ENCODE results near the gene PARP4.
A peak's percentile ranks its signal among the peaks of the same experiment; 100 is the strongest.
"Not testable (repeated sequence)": the region's sequence is repeated elsewhere in the genome, so short reads cannot be mapped to it uniquely, and the experiment has no call there.

Gene PARP4

DNA sequence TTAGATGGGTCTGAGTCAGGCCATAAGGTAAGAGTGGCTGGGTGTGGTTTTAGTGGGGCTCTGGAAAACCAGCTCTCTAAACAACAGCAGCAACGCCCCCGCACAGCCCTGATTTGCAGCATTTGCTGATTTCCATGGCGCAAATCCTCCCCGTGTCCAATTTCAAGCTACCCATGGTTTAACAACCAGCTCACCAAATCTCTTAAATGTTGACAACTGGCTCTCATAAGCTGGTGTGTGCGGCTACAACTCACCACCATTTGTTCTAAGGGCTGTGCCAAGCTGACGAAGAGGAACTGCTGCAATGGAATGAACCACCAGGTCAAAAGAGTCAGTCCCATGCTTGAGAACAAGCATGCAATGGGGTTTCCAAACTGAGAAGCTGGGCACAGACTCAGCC lies 22.9 kb downstream of the PARP4 start:
- no peak overlapping the region for H3K4me3 ChIP-seq (ENCODE audit: low read depth, low read length)
- no peak for DNase-seq (ENCODE audit: low read depth)
- no peak for TF ChIP-seq CTCF (conservative IDR thresholded peaks at IDR 0.05; ENCODE audit: low read depth, low read length)

DNA sequence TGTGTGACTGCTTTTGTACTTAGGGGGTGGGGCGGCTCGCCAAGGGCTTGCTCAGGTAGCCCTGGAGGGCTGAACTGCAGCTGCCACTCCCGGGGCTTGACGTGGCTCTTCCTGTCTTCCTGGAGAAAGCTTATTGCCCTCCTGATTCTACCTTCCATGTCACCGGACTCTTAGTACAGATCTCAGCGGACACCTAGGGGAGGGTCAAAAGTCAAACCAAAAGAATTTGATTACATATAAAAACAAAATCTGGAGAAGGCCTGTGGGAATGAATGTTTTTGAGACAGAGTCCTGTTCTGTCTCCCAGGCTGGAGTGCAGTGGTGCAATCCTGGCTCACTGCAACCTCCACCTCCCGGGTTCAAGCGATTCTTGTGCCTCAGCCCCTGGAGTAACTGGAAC lies 24.5 kb downstream of the PARP4 start:
- peak; percentile 89 for DNase-seq (ENCODE audit: low read depth)
- not testable (repeated sequence) for H3K4me3 ChIP-seq (ENCODE audit: low read depth, low read length)

DNA sequence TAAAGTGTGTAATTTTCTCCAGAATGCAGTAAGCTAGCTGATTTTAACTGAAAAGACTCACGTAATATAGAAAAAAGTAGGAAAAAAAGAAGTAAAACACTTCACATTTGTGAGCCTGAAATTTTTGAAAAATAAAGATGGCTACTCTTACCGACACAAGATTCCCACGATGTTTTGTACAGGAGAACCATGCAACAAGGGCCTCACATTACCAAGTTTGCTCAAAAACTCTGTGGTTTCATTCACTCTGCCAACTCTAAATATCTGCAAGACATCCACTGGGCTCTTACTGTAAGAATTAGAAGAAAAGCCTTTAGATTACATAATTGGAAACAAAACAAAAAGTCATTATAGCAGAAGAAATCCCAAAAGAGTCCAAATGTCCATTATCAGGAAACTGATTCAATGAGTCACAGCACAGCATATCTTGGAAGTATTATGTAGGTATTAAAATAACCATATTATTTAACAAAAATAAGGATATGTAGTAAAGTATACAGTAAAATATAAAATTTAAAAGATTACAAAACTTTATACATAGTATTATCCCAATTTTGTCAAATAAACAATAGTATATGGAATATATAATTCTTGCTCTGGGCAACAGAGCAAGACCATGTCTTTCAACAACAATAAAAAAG lies 26.4 kb downstream of the PARP4 start:
- peak; percentile 56 for DNase-seq (ENCODE audit: low read depth)
- not testable (repeated sequence) for H3K4me3 ChIP-seq (ENCODE audit: low read depth, low read length)

DNA sequence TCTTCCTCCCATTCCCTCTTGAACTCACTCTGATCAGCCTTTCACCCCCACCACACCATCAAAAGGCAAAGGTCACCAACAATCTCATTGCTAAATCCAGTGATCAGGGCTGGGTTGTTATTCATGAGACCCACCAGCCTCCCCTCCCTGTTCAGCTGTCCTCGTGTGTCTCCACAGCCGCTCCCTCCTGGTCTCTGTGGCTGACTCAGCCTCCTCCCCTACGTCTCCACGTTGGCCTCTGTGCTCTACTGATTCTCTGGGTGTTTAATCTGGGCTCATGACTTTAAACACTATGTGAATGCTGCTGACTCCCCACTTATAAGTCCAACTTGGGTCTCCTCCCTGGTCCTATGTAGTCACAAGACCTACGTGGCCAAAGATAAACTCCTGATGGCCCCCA lies 38.9 kb downstream of the PARP4 start:
- no peak for TF ChIP-seq CTCF (conservative IDR thresholded peaks at IDR 0.05; ENCODE audit: low read depth, low read length)
- no peak overlapping the region for H3K4me3 ChIP-seq (ENCODE audit: low read depth, low read length)
- DNase-seq (ENCODE audit: low read depth): no peak

- not testable (repeated sequence) for DNase-seq (ENCODE audit: low read depth); H3K4me3 ChIP-seq (ENCODE audit: low read depth, low read length)
Measured at GRCh38 chr13:24472129-24472528, 40.4 kb downstream of the PARP4 start.

DNA sequence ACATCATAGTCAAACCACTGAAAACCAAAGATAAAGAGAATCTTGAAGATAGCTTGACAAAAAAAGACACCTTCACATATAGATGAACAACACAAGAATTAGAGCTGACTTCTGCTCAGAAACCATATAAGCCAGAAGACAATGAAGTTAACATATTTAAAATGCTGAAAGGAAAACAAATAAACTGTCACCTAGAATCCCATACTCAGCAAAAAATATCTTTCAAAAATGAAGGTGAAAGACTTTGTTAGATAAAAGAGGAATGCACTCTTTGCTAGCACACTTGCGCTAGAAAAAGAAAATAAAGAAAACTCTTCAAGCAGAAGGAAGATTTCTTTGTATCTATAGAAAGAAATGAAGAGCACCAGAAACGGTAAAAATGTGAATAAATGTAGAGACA lies 49.5 kb downstream of the PARP4 start:
- no peak for DNase-seq (ENCODE audit: low read depth)
- TF ChIP-seq CTCF (conservative IDR thresholded peaks at IDR 0.05; ENCODE audit: low read depth, low read length): no peak
- no peak overlapping the region for H3K4me3 ChIP-seq (ENCODE audit: low read depth, low read length)

DNA sequence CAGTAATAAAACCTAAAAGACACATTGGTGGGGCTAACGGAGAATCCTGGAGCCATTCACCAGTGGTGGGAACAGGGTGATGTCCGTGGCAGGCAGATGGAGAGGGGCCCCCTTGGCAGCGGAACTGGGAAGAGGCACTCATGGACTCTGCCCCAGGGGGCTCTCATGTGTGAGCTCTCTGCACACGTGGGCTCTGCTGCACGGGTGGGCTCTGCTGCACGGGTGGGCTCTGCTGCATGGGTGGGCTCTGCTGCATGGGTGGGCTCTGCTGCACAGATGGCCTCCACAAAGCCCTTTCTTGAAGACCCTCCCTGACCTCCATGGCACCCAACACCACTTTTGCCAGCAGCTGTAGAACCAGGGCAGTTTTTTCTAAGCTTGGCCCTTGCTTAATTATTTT lies 52.3 kb downstream of the PARP4 start:
- no peak overlapping the region for H3K4me3 ChIP-seq (ENCODE audit: low read depth, low read length)
- no peak for DNase-seq (ENCODE audit: low read depth)
- no peak for TF ChIP-seq CTCF (conservative IDR thresholded peaks at IDR 0.05; ENCODE audit: low read depth, low read length)

- no peak for DNase-seq (ENCODE audit: low read depth)
- H3K4me3 ChIP-seq (ENCODE audit: low read depth, low read length): no peak overlapping the region
- TF ChIP-seq CTCF (conservative IDR thresholded peaks at IDR 0.05; ENCODE audit: low read depth, low read length): no peak
Measured at GRCh38 chr13:24459726-24460125, 52.9 kb downstream of the PARP4 start.

DNA sequence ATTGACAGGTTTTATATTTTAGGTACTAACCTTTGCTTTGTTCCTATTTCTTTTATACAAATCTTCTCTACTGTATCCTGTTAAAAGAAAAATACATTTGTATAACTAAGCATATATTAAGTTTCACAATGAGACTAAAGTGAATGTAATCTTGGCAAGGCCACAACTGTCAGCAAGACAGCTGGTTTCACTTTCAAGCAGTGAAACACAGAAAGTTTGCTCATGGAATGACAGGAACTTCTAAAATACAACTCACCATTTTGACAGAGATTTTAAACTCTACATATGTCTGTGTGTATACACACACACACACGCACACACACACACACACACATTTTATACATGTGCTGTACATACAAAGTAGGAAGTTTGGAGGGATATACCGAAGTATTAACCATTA lies 53.3 kb downstream of the PARP4 start:
- no peak overlapping the region for H3K4me3 ChIP-seq (ENCODE audit: low read depth, low read length)
- peak; percentile 91 for DNase-seq (ENCODE audit: low read depth)
- no peak for TF ChIP-seq CTCF (conservative IDR thresholded peaks at IDR 0.05; ENCODE audit: low read depth, low read length)

All from choroid plexus epithelial cell (primary cell).